VCaP (cell line): ENCODE results near the gene HMGB2.

Experiments
- H3K27ac ChIP-seq: fragments of 450-650 bp; 2 replicates; pipeline ENCODE4 v1.5.1; 2017
- CTCF ChIP-seq: fragments of 450-650 bp; conservative IDR thresholded peaks from 2 replicates; pipeline ENCODE4 v1.5.1; 2017; ENCODE audit warnings: mild to moderate bottlenecking, moderate library complexity

HMGB2 gene

DNA sequence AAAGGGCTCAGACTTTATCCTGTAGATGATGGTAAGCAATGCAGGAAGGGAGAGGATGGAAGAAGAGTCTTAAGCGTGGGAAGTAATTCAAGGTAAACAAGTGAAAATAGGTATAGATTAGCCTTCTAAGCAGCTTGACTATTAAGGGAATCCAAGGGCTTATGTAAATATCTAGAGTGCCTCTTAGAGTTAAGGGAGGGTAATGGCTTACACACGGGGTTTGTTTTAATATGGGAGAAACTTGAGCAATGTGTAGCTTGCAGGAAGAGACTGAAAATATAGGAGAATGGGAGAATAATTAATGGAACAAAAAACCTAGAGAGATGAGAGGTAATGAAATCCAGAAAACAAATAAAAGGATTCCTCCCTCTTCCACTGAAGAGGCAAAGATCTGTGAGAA is 23.8 kb upstream of the HMGB2 start:
- no peak for TF ChIP-seq CTCF
- H3K27ac ChIP-seq = no peak overlapping the region

- no peak overlapping the region for H3K27ac ChIP-seq
- TF ChIP-seq CTCF = no peak
These were observed 13.3 kb upstream of the HMGB2 start for GRCh38 chr4:173347467-173347866.

DNA sequence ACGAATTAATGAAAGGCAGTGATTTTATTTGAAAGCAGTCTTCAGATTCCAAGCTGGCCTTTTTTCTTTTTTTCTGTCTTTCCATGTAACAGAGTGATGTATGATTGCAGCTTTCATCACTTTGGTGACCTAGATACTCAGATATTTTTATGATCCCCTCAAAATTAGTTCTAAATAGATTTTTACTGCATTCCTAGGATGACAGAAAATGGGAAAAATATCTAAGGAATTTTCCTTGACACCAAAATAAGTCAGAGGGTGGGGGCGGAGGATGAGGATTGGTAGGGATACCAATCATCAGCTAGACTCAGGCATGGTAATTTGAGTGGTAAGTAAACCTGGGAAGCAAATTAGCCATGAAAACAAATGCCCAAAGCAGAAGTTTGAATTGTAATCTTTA is 11.9 kb upstream of the HMGB2 start:
- no peak for TF ChIP-seq CTCF
- no peak overlapping the region for H3K27ac ChIP-seq

DNA sequence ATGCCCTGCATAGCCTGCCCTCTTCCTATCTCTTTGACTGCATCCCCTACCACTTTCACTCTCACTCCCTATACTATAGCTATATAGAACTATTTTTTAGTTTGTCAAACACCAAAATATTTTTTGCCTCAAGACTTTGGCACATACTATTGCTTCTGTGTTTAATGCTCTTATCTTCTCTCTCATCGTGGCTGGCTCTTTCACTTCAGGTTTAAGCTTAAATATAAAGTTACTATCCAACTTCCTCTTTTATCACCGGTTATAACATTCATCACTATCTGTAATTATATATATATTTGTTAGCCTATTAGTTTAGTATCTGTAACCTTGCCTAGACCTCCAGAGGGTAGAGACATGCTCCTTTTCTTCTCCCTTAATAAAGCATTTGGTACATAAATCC is 11.5 kb upstream of the HMGB2 start:
- H3K27ac ChIP-seq = no peak overlapping the region
- TF ChIP-seq CTCF = no peak

DNA sequence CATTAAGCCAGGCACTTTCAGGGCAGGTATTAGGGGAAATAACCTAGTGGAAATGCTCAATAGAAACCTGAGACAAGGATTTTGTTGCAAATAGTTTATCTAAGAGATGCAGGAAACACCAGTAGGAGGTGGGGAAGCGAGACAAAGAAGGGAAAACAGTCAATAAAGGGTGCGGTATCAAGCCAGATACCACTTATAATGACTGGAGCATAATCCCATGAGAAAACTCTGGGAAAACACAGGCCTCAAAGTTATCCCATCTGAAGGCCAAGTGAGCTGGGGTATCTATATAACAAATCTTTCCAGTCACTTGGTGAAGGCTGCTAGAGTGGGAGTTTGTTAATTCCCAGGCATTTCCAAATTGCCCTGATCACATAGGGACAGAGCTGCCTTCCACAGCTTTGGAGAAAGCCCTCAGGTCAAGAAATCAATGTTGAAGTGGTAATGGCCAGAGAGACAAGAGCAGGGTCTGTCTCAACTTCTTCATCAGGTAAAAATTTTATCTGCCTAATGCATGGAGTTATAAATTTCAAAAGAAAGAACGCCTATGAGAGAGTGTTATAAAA is 9.8 kb upstream of the HMGB2 start:
- TF ChIP-seq CTCF = no peak

GRCh38 chr4:173337463-173337862 is 3.3 kb upstream of the HMGB2 start:
- no peak for TF ChIP-seq CTCF
- no peak overlapping the region for H3K27ac ChIP-seq

More for the DNA sequence above, 9.8 kb upstream of the HMGB2 start:
- no peak overlapping the region for H3K27ac ChIP-seq

DNA sequence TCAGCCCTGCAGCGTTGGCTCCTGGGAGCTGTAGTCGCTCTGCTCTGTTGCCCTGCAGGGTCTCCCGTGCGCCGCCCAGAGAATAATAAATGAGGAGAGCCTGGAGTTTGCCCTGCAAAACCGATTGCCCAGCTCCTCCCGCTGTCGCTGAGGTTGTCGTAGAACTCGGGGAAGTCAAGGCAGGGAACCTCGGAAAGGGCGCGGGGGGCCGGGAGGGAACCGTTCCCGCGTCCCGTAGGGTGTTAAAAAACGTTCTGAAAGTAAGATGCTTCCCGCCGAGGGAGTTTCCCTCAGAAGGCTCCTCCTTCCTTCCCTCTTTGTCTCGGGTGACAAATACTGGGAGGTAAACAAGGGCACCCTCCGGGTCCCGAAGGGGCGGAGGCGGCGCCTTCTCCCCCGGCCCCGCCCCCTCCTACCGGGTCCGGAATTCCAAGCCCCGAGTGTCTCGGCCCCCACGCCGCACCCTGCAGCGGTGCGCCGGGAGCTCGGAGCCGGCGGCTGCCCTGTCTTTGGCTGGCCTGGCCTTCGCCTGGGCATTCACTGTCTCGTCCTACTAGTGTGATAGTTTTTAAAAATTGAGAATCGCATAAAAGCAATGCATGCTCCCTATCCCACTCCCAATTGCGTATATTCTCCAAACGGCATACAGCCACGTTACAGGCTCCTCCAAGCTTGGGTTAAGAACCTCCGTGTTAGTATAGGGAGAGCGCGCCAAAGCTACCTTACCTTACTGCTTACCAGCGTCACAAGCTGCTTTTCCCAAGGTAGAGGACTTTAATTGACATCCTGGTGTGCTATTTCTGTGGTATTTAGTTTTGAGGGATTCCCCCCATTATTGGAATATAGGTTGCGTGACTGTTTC is 964 bp upstream of the HMGB2 start:
- H3K27ac ChIP-seq = peak overlapping the region; percentile 91
- no peak for TF ChIP-seq CTCF
